ENCODE data around the gene ANKRD29. TPM values are rescaled to one million over a fixed set of nuclear protein-coding genes. Genes with fewer than 3 reads are reported as not detected.

The ANKRD29 gene
- total RNA-seq, 1 experiment from 2014 or later, result 4.3 TPM

DNA sequence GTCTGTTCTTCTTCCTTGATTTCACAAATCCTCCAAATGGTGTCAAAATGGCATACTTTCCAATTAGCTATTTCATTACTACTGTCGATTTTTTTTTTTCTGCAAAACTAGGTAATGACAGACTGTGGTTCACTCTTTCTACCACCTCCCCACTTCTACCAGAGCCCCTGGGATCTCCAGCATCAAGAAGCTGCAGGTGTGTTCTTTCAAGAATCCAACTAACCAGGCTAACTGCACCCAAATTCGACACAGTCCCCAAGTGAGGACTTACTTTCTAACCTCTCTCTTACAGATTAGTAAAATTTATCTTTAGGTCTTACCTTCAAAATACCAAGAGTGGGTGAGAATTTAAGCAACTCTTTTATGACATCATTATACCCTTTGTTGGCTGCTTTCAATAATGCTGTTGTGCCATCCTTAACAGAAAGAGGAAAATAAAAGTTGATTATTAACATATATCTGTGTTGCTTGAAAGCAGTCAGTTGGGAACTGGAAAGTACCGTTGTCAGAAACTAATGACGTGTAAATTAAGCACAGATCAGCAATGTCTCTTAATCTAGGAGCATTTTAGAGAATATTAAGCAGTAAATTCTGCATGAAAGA lies 45.2 kb downstream of the ANKRD29 start:
- TF ChIP-seq EZH2 (IDR thresholded peaks at IDR 0.05; ENCODE audit: low read depth), result no peak
- TF ChIP-seq, protein P1, sequence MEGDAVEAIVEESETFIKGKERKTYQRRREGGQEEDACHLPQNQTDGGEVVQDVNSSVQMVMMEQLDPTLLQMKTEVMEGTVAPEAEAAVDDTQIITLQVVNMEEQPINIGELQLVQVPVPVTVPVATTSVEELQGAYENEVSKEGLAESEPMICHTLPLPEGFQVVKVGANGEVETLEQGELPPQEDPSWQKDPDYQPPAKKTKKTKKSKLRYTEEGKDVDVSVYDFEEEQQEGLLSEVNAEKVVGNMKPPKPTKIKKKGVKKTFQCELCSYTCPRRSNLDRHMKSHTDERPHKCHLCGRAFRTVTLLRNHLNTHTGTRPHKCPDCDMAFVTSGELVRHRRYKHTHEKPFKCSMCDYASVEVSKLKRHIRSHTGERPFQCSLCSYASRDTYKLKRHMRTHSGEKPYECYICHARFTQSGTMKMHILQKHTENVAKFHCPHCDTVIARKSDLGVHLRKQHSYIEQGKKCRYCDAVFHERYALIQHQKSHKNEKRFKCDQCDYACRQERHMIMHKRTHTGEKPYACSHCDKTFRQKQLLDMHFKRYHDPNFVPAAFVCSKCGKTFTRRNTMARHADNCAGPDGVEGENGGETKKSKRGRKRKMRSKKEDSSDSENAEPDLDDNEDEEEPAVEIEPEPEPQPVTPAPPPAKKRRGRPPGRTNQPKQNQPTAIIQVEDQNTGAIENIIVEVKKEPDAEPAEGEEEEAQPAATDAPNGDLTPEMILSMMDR (conservative IDR thresholded peaks at IDR 0.05), result no peak
- no peak overlapping the region for H3K4me3 ChIP-seq
- CTCF ChIA-PET, result no interaction called here
- H3K9me3 ChIP-seq (ENCODE audit: insufficient read depth, low read depth), result no peaks in the 10 kb centered on the region
- no TSS peak for BruUV-seq (replicated peaks)
- intact Hi-C loops (cut with micrococcal nuclease; ENCODE audit: unreplicated experiment), result no loop called here
- H3K79me2 ChIP-seq (ENCODE audit: low read depth), result no peaks in the 10 kb centered on the region
- no peaks in the 10 kb centered on the region for H3K36me3 ChIP-seq (ENCODE audit: low read depth)
- peaks cover under 1% of the 10 kb centered on the region; the same call in 1 of the 2 replicates for H3K4me1 ChIP-seq (replicated peaks; ENCODE audit: insufficient read depth)
- no peak overlapping the region for H3K4me2 ChIP-seq
- no peaks in the 10 kb centered on the region for H3K9me2 ChIP-seq (ENCODE audit: insufficient read depth)
- H3K27me3 ChIP-seq (ENCODE audit: insufficient read depth, low read depth), result no peaks in the 10 kb centered on the region
- H2AFZ ChIP-seq, result no peak overlapping the region
- no peaks in the 10 kb centered on the region for H4K20me1 ChIP-seq (ENCODE audit: insufficient read depth)
- DNase-seq, result no peak
- POLR2A ChIA-PET (ENCODE audit: unreplicated experiment), result no interaction called here
- no peaks in the 10 kb centered on the region for H3F3A ChIP-seq (ENCODE audit: insufficient read depth, low read depth)
- H3K27ac ChIP-seq, result no peak overlapping the region

DNA sequence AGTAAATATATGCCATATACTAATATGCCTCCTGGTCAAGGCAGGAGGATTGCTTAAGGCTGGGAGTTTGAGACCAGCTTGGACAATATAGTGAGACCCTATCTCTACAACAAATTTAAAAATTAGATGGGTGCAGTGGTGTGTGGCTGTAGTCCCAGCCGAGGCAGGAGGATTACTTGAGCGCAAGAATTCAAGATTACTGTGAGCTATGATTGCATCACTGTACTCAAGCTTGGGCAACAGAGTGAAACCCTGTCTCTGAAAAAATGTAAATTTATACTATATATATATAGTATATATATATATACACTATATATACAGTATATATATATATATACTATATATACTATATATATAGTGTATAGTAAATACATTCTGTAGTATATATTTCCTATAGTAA lies 46.5 kb downstream of the ANKRD29 start:
- CTCF ChIA-PET, result no interaction called here
- intact Hi-C loops (cut with micrococcal nuclease; ENCODE audit: unreplicated experiment), result no loop called here

DNA sequence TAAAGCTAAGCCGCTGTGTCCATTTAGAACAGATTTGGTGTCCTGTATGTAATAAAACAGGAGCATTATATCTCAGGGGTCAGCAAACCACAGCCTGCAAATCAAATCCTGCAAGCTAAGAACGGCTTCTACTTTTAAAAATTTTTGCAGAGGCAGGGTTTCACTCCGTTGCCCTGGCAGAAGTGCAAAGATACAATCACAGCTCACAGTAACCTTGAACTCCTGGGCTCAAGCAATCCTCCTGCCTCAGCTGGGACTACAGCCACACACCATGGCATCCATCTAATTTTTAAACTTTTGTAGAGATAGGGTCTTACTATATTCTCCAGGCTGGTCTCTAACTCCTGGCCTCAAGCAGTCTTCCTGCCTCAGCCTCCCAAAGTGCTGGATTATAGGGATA lies 47.8 kb downstream of the ANKRD29 start:
- no peak overlapping the region for H3K4me2 ChIP-seq
- BruUV-seq (replicated peaks), result no TSS peak
- no peak overlapping the region for H2AFZ ChIP-seq
- no peaks in the 10 kb centered on the region for H3K27me3 ChIP-seq (ENCODE audit: insufficient read depth, low read depth)
- no peak for DNase-seq
- H4K20me1 ChIP-seq (ENCODE audit: insufficient read depth), result no peaks in the 10 kb centered on the region
- TF ChIP-seq EZH2 (IDR thresholded peaks at IDR 0.05; ENCODE audit: low read depth), result no peak
- TF ChIP-seq, protein P1 (conservative IDR thresholded peaks at IDR 0.05), result no peak
- intact Hi-C loops (cut with micrococcal nuclease; ENCODE audit: unreplicated experiment), result no loop called here
- ChIA-PET CTCF (no interaction called here), POLR2A (ENCODE audit: unreplicated experiment) (no interaction called here)
- peaks cover 7% of the 10 kb centered on the region for H3K4me1 ChIP-seq (replicated peaks; ENCODE audit: insufficient read depth)
- 0 out of 2 replicates have a peak, but pooled peaks cover 1% of the 10 kb centered on the region for H3F3A ChIP-seq (ENCODE audit: insufficient read depth, low read depth)
- H3K79me2 ChIP-seq (ENCODE audit: low read depth), result no peaks in the 10 kb centered on the region
- H3K9me3 ChIP-seq (ENCODE audit: insufficient read depth, low read depth), result no peaks in the 10 kb centered on the region
- no peak overlapping the region for H3K4me3 ChIP-seq
- H3K36me3 ChIP-seq (ENCODE audit: low read depth), result no peaks in the 10 kb centered on the region
- H3K27ac ChIP-seq, result no peak overlapping the region
- H3K9me2 ChIP-seq (ENCODE audit: insufficient read depth), result no peaks in the 10 kb centered on the region

More for the DNA sequence above, 46.5 kb downstream of the ANKRD29 start:
- BruUV-seq (replicated peaks), result no TSS peak
- Histone ChIP-seq H3F3A (ENCODE audit: insufficient read depth, low read depth) (no peaks in the 10 kb centered on the region), H3K27me3 (ENCODE audit: insufficient read depth, low read depth) (no peaks in the 10 kb centered on the region), H3K79me2 (ENCODE audit: low read depth) (no peaks in the 10 kb centered on the region), H2AFZ (no peak overlapping the region), H3K4me3 (no peak overlapping the region), H3K4me1 (replicated peaks; ENCODE audit: insufficient read depth) (peaks cover 5% of the 10 kb centered on the region; the same call in 1 of the 2 replicates), H4K20me1 (ENCODE audit: insufficient read depth) (no peaks in the 10 kb centered on the region), H3K9me2 (ENCODE audit: insufficient read depth) (no peaks in the 10 kb centered on the region), H3K4me2 (no peak overlapping the region), H3K27ac (no peak overlapping the region), H3K36me3 (ENCODE audit: low read depth) (no peaks in the 10 kb centered on the region), H3K9me3 (ENCODE audit: insufficient read depth, low read depth) (no peaks in the 10 kb centered on the region)
- POLR2A ChIA-PET (ENCODE audit: unreplicated experiment), result no interaction called here
- no peak for DNase-seq
- TF ChIP-seq EZH2 (IDR thresholded peaks at IDR 0.05; ENCODE audit: low read depth), result no peak
- TF ChIP-seq, protein P1 (conservative IDR thresholded peaks at IDR 0.05), result no peak
